WTC11 (cell line): Measurements from ENCODE around the gene CRTC3. TPM values are rescaled to one million over a fixed set of nuclear protein-coding genes. Genes with fewer than 3 reads are reported as not detected.

Experiments
- ATAC-seq: fragments of 200-7000 bp; cut with Tn5 transposase; 2 replicates; pipeline ENCODE4 v1.10.0; 2021; ENCODE audit warnings: mild to moderate bottlenecking, moderate library complexity
- CTCF ChIA-PET: fragments of 300-600 bp; sonication (Branson Sonifier 250); formaldehyde crosslinking; loops from one replicate; lab custom pipeline; 2021; ENCODE audit warnings: antibody characterized with exemption; lab: Charles Lee
- POLR2A ChIA-PET: fragments of 350-600 bp; sonication (Branson Sonifier 250); formaldehyde crosslinking; loops from one replicate; lab custom pipeline; 2021; ENCODE audit warnings: antibody characterized with exemption; lab: Charles Lee
- DNase-seq: peaks from one replicate; pipeline ENCODE4 v3.0.0; 2021; ENCODE audit warnings: low spot score
- H3K27ac Mint-ChIP-seq: 2 replicates; pipeline ENCODE4 v1.8.0; 2021; ENCODE audit warnings: mixed read lengths
- H3K27me3 Mint-ChIP-seq: 2 replicates; pipeline ENCODE4 v1.8.0; 2021; ENCODE audit warnings: low read depth, mild to moderate bottlenecking, moderate library complexity, mixed read lengths
- H3K36me3 Mint-ChIP-seq: 2 replicates; pipeline ENCODE4 v1.8.0; 2021; ENCODE audit warnings: mixed read lengths
- H3K4me1 Mint-ChIP-seq: 2 replicates; pipeline ENCODE4 v1.8.0; 2022; ENCODE audit warnings: mixed read lengths
- H3K4me3 Mint-ChIP-seq: 2 replicates; pipeline ENCODE4 v1.8.0; 2021; ENCODE audit warnings: mild to moderate bottlenecking, moderate library complexity, mixed read lengths
- H3K9me3 Mint-ChIP-seq: 2 replicates; pipeline ENCODE4 v1.8.0; 2021; ENCODE audit warnings: mixed read lengths
- AR ChIP-seq: fragments of 250-450 bp; sonication (Bioruptor Pico); IDR thresholded peaks from 2 replicates; pipeline ENCODE4 v1.9.0; 2021; ENCODE audit warnings: mild to moderate bottlenecking
- ARID4B ChIP-seq: sonication (generic); formaldehyde crosslinking; IDR thresholded peaks from 2 replicates; pipeline ENCODE4 v1.8.0; 2023; ENCODE audit warnings: missing genetic modification reagents, mild to moderate bottlenecking, borderline replicate concordance
- ATF1 ChIP-seq: sonication (generic); formaldehyde crosslinking; IDR thresholded peaks from 2 replicates; pipeline ENCODE4 v1.8.1; 2023; ENCODE audit warnings: mild to moderate bottlenecking, moderate library complexity, missing genetic modification reagents
- ATF6 ChIP-seq: sonication (generic); formaldehyde crosslinking; IDR thresholded peaks from 2 replicates; pipeline ENCODE4 v1.8.1; 2023; ENCODE audit warnings: mild to moderate bottlenecking, missing genetic modification reagents
- CDX4 ChIP-seq: fragments of 250-450 bp; sonication (Bioruptor Pico); IDR thresholded peaks from 2 replicates; pipeline ENCODE4 v1.9.0; 2021; ENCODE audit warnings: moderate library complexity, mild to moderate bottlenecking, inconsistent platforms, borderline replicate concordance
- FOXP4 ChIP-seq: sonication (generic); formaldehyde crosslinking; IDR thresholded peaks from 2 replicates; pipeline ENCODE4 v1.8.0; 2022; ENCODE audit warnings: mild to moderate bottlenecking, missing genetic modification reagents
- GTF2I ChIP-seq: fragments of 250-450 bp; sonication (Bioruptor Pico); conservative IDR thresholded peaks from 2 replicates; pipeline ENCODE4 v1.4.0; 2021; ENCODE audit warnings: mild to moderate bottlenecking
- MYBL2 ChIP-seq: sonication (generic); formaldehyde crosslinking; IDR thresholded peaks from 2 replicates; pipeline ENCODE4 v1.8.1; 2023; ENCODE audit warnings: mild to moderate bottlenecking, moderate library complexity, missing genetic modification reagents
- PRRX2 ChIP-seq: fragments of 250-450 bp; sonication (Bioruptor Pico); IDR thresholded peaks from 2 replicates; pipeline ENCODE4 v1.8.0; 2021; ENCODE audit warnings: mild to moderate bottlenecking
- SOX15 ChIP-seq: fragments of 250-450 bp; sonication (Bioruptor Pico); IDR thresholded peaks from 2 replicates; pipeline ENCODE4 v1.9.0; 2021; ENCODE audit warnings: mild to moderate bottlenecking
- STAT6 ChIP-seq: sonication (generic); formaldehyde crosslinking; conservative IDR thresholded peaks from 2 replicates; pipeline ENCODE4 v1.8.1; 2023; ENCODE audit warnings: mild to moderate bottlenecking, low read depth, missing genetic modification reagents, moderate library complexity
- ZNF121 ChIP-seq: sonication (generic); formaldehyde crosslinking; IDR thresholded peaks from 2 replicates; pipeline ENCODE4 v1.8.0; 2023; ENCODE audit warnings: missing genetic modification reagents
- ZNF281 ChIP-seq: sonication (generic); formaldehyde crosslinking; IDR thresholded peaks from 2 replicates; pipeline ENCODE4 v1.8.0; 2023; ENCODE audit warnings: mild to moderate bottlenecking, missing genetic modification reagents
- ZNF317 ChIP-seq: sonication (generic); formaldehyde crosslinking; IDR thresholded peaks from 2 replicates; pipeline ENCODE4 v1.8.1; 2023; ENCODE audit warnings: low read depth, mild to moderate bottlenecking, moderate library complexity, missing genetic modification reagents, borderline replicate concordance
- ZNF396 ChIP-seq: fragments of 250-450 bp; sonication (Bioruptor Pico); IDR thresholded peaks from 2 replicates; pipeline ENCODE4 v1.8.0; 2021; ENCODE audit warnings: mild to moderate bottlenecking, moderate library complexity, borderline replicate concordance
- total RNA-seq: library from RNA; stranded (reverse); gene quantifications from 3 replicates; pipeline ENCODE4 v1.2.3, GENCODE V29; 2021

CRTC3 gene
- total RNA-seq, 1 experiment from 2014 or later = 8.4 TPM

GRCh38 chr15:90557186-90558084 lies 27.7 kb downstream of the CRTC3 start:
- Mint-ChIP-seq H3K27me3 (no peaks in the 10 kb centered on the region), H3K4me3 (no peak overlapping the region), H3K9me3 (no peaks in the 10 kb centered on the region), H3K27ac (no peak overlapping the region; the same call in 1 of the 2 replicates), H3K36me3 (no peaks in the 10 kb centered on the region), H3K4me1 (peaks cover 10% of the 10 kb centered on the region)
- ChIA-PET POLR2A (no interaction called here), CTCF (interaction anchor here (0.5 to 0.7 kb wide), 3 partner anchors 12 to 635 kb away, joined by 3 to 4 read pairs (median 3); no protein-coding TSS in a partner anchor)
- no peak for TF ChIP-seq ATF1 (CRISPR knock-in tag)
- TF ChIP-seq SOX15 (CRISPR knock-in tag) = no peak
- no peak for TF ChIP-seq ZNF317
- TF ChIP-seq MYBL2 (CRISPR knock-in tag) = no peak
- no peak for TF ChIP-seq ZNF396 (CRISPR knock-in tag)
- no peak for TF ChIP-seq AR (CRISPR knock-in tag)
- TF ChIP-seq PRRX2 (CRISPR knock-in tag) = no peak
- TF ChIP-seq ATF6 (CRISPR knock-in tag) = no peak
- no peak for TF ChIP-seq CDX4 (CRISPR knock-in tag)
- no peak for TF ChIP-seq ZNF121 (CRISPR knock-in tag)
- ATAC-seq (peak; percentile 22; the same call in 1 of the 2 replicates), DNase-seq (no peak)

GRCh38 chr15:90558171-90558573 lies 28.4 kb downstream of the CRTC3 start:
- peaks cover 13% of the 10 kb centered on the region for H3K4me1 Mint-ChIP-seq
- POLR2A ChIA-PET = no interaction called here
- no peak overlapping the region for H3K27ac Mint-ChIP-seq
- ATAC-seq (no peak), DNase-seq (no peak)
- no peaks in the 10 kb centered on the region for H3K36me3 Mint-ChIP-seq
- H3K4me3 Mint-ChIP-seq = no peak overlapping the region
- no peaks in the 10 kb centered on the region for H3K9me3 Mint-ChIP-seq
- CTCF ChIA-PET = interaction anchor here (1.4 kb wide), 1 partner anchor 239 kb away, joined by 4 read pairs; no protein-coding TSS in a partner anchor
- no peaks in the 10 kb centered on the region for H3K27me3 Mint-ChIP-seq
- no peak for TF ChIP-seq STAT6 (CRISPR knock-in tag)
- no peak for TF ChIP-seq FOXP4
- no peak for TF ChIP-seq ZNF281 (CRISPR knock-in tag)
- TF ChIP-seq ARID4B (CRISPR knock-in tag) = no peak
- TF ChIP-seq GTF2I (CRISPR knock-in tag) = no peak
